Measurements from ENCODE around the gene TAOK3. TPM values are rescaled to one million over a fixed set of nuclear protein-coding genes. Genes with fewer than 3 reads are reported as not detected.

Gene TAOK3
- total RNA-seq, 2 donors from 2014 or later, result 33.4 to 40.6 TPM

DNA sequence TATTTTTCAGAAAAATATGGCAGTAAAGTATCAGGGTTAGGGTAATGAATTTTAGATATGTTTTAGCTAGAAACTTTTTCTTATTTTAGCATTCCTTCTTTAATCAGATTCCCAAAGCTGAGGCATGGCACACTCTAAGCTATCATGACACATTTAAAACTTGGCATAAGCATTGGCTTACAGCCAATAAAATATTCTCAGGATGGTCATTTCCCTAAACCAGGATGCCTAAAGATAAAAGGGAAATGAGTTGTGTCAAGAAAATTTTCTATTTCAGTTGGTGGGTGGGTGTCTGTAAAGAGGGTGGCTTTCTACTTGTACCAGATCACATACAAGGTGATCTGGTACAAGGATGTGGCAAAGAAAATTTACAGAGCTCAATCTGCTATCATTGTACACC lies 189.0 kb downstream of the TAOK3 start:
- no peaks in the 10 kb centered on the region for H3K27me3 Mint-ChIP-seq (ENCODE audit: insufficient read depth)

DNA sequence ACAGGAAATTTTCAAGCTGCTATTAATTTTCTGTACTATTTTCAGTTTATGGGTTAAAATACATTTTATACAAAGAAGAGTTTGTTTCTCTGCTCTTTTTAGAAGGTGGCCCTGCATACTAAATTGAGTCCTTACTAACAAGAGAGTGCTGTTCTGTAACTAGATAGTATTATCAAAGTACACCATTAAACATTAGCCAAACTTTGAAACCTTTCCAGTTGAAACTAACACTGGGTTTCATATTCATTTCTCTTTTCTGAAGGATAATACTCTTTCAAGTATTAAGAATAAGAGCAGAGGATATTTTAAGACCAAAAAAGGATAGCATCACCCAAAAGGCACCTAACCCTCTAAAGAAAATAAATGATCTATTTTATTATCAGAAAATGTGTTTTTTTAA lies 189.6 kb downstream of the TAOK3 start:
- no peaks in the 10 kb centered on the region for H3K36me3 ChIP-seq (ENCODE audit: control insufficient read depth, insufficient read depth, low read length)
- TF ChIP-seq, protein P1, sequence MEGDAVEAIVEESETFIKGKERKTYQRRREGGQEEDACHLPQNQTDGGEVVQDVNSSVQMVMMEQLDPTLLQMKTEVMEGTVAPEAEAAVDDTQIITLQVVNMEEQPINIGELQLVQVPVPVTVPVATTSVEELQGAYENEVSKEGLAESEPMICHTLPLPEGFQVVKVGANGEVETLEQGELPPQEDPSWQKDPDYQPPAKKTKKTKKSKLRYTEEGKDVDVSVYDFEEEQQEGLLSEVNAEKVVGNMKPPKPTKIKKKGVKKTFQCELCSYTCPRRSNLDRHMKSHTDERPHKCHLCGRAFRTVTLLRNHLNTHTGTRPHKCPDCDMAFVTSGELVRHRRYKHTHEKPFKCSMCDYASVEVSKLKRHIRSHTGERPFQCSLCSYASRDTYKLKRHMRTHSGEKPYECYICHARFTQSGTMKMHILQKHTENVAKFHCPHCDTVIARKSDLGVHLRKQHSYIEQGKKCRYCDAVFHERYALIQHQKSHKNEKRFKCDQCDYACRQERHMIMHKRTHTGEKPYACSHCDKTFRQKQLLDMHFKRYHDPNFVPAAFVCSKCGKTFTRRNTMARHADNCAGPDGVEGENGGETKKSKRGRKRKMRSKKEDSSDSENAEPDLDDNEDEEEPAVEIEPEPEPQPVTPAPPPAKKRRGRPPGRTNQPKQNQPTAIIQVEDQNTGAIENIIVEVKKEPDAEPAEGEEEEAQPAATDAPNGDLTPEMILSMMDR (conservative IDR thresholded peaks at IDR 0.05), result no peak
- Mint-ChIP-seq H3K4me1 (no peaks in the 10 kb centered on the region), H3K27ac (no peak overlapping the region), H3K4me3 (no peak overlapping the region), H3K9me3 (no peaks in the 10 kb centered on the region), H3K27me3 (ENCODE audit: insufficient read depth) (no peaks in the 10 kb centered on the region), H3K36me3 (ENCODE audit: low read depth) (peaks cover 17% of the 10 kb centered on the region)
- H3K4me1 ChIP-seq (ENCODE audit: control insufficient read depth, insufficient read depth, low read length), result no peaks in the 10 kb centered on the region
- no peak overlapping the region for H3K9ac ChIP-seq (ENCODE audit: extremely low read depth, low read length, poor library complexity, severe bottlenecking)
- no peak overlapping the region for H3K27ac ChIP-seq (ENCODE audit: low read depth, low read length)
- no peak overlapping the region for H3K4me3 ChIP-seq (ENCODE audit: low read length)
- DNase-seq, result no peak
- H3K27me3 ChIP-seq (ENCODE audit: control insufficient read depth, insufficient read depth, low read length, poor library complexity, severe bottlenecking), result no peaks in the 10 kb centered on the region
- no peaks in the 10 kb centered on the region for H3K9me3 ChIP-seq (ENCODE audit: control insufficient read depth, low read length)

More for the DNA sequence above, 189.0 kb downstream of the TAOK3 start:
- Histone ChIP-seq H3K4me1 (ENCODE audit: control insufficient read depth, insufficient read depth, low read length) (no peaks in the 10 kb centered on the region), H3K27me3 (ENCODE audit: control insufficient read depth, insufficient read depth, low read length, poor library complexity, severe bottlenecking) (no peaks in the 10 kb centered on the region), H3K9me3 (ENCODE audit: control insufficient read depth, low read length) (no peaks in the 10 kb centered on the region), H3K36me3 (ENCODE audit: control insufficient read depth, insufficient read depth, low read length) (no peaks in the 10 kb centered on the region), H3K9ac (ENCODE audit: extremely low read depth, low read length, poor library complexity, severe bottlenecking) (no peak overlapping the region), H3K4me3 (ENCODE audit: low read length) (no peak overlapping the region), H3K27ac (ENCODE audit: low read depth, low read length) (no peak overlapping the region)
- no peak for DNase-seq
- TF ChIP-seq, protein P1 (conservative IDR thresholded peaks at IDR 0.05), result no peak
- Mint-ChIP-seq H3K4me3 (no peak overlapping the region), H3K4me1 (no peaks in the 10 kb centered on the region), H3K9me3 (no peaks in the 10 kb centered on the region), H3K27ac (no peak overlapping the region), H3K36me3 (ENCODE audit: low read depth) (peaks cover 18% of the 10 kb centered on the region)

DNA sequence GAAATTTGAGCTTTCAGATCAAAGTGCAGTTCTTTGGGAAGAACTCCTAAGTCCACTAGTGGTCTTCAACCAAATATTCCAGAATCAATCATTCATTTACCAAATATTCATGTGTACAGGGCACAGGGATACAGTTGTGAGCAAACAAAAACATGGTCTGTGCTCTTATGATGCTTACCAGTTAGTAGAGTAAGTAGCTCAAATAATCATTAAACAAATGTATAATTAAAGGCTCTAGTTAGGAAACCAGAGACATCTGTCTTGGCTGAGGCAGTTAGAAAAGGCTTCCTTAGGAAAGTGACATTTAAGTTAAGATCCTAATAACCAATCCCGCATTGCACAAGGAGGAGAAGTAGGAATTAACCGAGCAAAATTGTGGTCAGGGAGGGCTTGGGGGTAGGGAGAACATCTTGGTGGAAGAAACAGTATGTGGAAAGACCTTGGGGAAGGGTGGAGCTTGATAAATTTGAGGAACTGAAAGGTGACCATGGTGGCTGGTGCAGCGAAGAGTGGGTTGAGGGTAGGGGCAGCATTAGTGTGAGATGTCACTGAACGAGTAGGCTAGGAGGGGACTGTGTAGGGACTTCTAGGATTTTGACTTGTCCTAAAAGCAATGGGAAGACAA lies 196.8 kb downstream of the TAOK3 start:
- Histone ChIP-seq H3K4me1 (ENCODE audit: control insufficient read depth, insufficient read depth, low read length) (no peaks in the 10 kb centered on the region), H3K9me3 (ENCODE audit: control insufficient read depth, low read length) (no peaks in the 10 kb centered on the region), H3K36me3 (ENCODE audit: control insufficient read depth, insufficient read depth, low read length) (peaks cover 5% of the 10 kb centered on the region), H3K9ac (ENCODE audit: extremely low read depth, low read length, poor library complexity, severe bottlenecking) (no peak overlapping the region), H3K27ac (ENCODE audit: low read depth, low read length) (no peak overlapping the region), H3K27me3 (ENCODE audit: control insufficient read depth, insufficient read depth, low read length, poor library complexity, severe bottlenecking) (peaks cover 23% of the 10 kb centered on the region), H3K4me3 (ENCODE audit: low read length) (no peak overlapping the region)
- WGBS, 2 experiments (ENCODE audit: insufficient coverage in 1 of 2, insufficient read length in 1 of 2), result 93 to 97% methylated on average over 4 of the region's 4 CpGs
- Mint-ChIP-seq H3K27me3 (ENCODE audit: insufficient read depth) (no peaks in the 10 kb centered on the region), H3K4me1 (peaks cover 3% of the 10 kb centered on the region), H3K4me3 (no peak overlapping the region), H3K27ac (no peak overlapping the region), H3K36me3 (ENCODE audit: low read depth) (peaks cover 46% of the 10 kb centered on the region), H3K9me3 (no peaks in the 10 kb centered on the region)
- no peak for DNase-seq
- TF ChIP-seq, protein P1 (conservative IDR thresholded peaks at IDR 0.05), result no peak

Data from endodermal cell (in vitro differentiated cells).